Activated effector memory CD4-positive, alpha-beta T cell treated with anti-CD3 and anti-CD28 coated beads, Interleukin-2, amount 50 U/mL, for 16 hours (primary cell): ENCODE data around the gene HYOU1.
A peak's percentile ranks its signal among the peaks of the same experiment; 100 is the strongest.
"Not testable (repeated sequence)": the region's sequence is repeated elsewhere in the genome, so short reads cannot be mapped to it uniquely, and the experiment has no call there.

Experiments used
- DNase-seq: peaks from one replicate; pipeline ENCODE4 v3.0.0-alpha.2; 2020

Gene HYOU1

DNA sequence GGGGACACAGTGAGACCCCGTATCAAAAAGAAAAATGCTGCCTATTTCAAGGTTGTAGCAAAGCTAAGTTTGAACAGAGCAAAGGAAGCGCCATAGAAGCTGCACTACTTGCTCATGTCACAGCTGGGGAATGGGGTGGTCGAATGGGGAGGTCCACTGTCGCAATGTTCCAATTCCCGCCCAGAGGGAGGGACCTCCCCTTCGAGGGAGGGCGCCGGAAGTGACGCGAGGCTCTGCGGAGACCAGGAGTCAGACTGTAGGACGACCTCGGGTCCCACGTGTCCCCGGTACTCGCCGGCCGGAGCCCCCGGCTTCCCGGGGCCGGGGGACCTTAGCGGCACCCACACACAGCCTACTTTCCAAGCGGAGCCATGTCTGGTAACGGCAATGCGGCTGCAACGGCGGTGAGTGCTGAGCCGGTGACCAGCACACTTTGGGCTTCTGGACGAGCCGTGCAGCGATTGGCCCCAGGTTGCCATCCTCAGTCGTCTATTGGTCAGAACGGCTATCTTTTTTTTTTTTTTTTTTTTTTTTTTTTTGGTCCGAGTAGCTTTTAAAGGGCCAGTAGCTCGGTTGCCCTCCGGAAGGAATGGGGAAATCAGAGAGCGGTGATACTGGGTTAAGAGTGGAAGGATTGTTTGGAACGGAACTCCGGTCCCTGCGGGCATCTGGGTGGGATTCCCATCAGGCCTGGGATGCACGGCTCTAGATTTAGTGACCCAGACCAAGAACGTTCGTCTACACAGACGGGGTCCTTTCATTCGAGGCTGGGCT, 27.8 kb upstream of the HYOU1 start, which contains the start of gene HMBS:
Gene HMBS (plus strand): TSS at position 219 of the 774 bp plus-strand sequence. CDS start 153 bp downstream, at position 372.
- DNase-seq = peak; percentile 96

DNA sequence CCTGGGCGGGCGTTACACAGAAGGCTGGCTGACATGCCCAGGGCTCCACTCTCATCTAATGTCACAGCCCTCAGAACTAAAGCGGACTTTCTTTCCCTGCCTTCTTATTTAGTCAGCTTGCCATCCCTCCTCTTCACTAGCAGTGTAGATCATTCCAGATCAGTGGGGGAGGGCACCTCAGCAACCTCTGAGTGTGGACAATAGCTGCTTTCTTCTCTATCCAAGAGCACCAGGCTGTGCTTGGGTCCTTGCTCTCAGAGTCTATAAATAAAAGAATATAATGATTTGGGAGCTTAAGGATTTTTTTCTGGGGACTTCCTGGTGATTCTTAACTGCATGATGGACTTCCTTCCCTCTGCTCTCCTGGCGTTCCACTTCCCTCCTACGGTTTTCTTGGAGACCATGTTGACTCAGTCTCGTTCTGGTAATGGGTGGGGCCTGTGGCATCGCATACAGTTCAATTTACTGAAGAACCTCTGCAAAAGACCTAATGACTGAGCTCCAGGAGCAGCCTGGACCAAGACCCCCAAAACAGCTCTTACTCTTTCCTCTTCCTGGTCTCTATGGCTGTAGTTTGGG, 24.8 kb upstream of the HYOU1 start:
- no peak for DNase-seq

DNA sequence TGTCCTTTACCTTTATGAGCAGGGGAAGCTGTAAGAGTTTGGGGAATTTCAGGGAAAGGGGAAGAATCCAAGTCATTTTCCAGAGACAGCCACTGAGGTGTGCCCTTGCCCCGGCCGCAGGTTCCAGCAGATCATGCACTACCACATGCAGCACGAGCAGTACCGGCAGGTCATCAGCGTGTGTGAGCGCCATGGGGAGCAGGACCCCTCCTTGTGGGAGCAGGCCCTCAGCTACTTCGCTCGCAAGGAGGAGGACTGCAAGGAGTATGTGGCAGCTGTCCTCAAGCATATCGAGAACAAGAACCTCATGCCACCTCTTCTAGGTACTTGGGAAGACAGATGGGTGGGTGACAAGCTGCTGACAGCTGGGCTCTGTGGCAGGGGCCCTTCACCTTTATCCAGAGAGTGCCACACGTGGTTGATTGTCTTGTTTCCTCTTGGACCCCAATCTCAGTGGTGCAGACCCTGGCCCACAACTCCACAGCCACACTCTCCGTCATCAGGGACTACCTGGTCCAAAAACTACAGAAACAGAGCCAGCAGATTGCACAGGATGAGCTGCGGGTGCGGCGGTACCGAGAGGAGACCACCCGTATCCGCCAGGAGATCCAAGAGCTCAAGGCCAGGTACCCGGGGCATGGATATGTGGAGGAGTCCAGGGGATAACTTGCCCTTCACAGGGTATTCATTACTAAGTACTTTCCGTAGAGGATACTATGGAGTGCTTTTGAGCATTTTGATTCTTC, 21.8 kb upstream of the HYOU1 start:
- no peak for DNase-seq

DNA sequence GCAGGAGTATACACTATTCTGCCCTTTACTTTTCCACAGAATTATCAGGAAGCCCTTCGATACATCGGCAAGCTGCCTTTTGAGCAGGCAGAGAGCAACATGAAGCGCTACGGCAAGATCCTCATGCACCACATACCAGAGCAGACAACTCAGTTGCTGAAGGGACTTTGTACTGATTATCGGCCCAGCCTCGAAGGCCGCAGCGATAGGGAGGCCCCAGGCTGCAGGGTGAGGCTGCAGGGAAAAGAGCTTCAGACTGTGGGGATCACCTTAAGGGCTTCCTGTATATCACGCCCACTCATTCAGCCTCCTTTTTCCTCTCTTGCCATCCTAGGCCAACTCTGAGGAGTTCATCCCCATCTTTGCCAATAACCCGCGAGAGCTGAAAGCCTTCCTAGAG, 20.8 kb upstream of the HYOU1 start:
- no peak for DNase-seq

DNA sequence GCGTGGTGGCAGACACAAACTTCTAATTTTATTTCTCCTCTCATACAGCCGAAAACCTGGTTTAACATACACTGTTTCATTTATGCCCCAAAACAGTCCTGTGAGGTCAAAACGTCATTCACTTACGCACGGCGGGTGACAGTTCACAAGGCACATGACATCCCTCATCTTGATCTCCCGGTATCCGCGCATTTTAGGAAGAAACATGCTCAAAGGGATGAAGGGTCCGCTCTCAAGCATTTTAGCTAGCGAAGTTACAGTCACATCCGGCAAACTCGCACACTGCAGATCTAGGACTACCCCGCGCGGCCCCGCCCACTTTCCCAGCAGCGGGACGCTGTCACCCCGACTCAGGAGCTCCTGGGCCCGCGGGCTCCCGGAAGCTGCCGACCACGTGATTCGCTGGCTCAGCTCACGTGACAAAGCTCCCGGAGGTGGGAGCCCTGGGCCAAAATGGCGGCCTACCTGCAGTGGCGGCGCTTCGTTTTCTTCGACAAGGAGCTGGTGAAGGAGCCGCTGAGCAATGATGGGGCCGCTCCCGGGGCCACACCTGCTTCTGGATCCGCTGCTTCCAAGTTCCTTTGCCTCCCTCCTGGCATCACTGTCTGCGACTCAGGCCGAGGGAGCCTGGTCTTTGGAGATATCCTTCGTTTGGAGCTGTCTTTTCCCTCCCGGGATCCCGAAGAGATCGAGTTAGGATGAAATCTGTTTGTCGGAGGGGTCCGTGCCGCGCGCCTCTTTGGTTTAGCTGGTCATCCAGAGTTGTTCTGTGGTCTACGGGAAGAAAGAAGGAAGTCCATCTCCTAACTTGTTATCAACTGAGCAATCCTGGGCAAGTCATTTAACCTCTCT, 10.6 kb upstream of the HYOU1 start, which contains the start of gene VPS11:
Gene VPS11 (plus strand): TSS at position 448 of the 852 bp plus-strand sequence. CDS start 6 bp downstream, at position 454.
- DNase-seq = peak; percentile 99

DNA sequence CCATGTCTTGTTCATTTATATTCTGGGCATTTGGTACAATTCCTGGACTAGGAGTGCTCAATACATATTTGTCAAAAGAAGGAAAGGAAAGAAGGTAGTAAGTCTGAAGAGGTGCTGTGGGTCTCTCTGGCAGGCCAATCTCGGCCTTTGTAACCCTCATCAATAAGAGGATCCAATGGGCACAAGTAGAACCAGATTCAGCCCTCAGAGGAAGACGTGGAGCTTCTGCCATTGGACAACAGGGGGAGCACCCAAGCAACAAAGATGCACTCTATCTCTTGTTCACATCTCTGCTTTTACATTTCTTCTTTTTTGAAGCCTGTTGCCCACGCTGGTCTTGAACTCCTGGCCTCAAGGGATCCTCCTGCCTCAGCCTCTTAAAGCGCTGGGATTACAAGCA, 8.4 kb upstream of the HYOU1 start:
- DNase-seq = peak; percentile 74

DNA sequence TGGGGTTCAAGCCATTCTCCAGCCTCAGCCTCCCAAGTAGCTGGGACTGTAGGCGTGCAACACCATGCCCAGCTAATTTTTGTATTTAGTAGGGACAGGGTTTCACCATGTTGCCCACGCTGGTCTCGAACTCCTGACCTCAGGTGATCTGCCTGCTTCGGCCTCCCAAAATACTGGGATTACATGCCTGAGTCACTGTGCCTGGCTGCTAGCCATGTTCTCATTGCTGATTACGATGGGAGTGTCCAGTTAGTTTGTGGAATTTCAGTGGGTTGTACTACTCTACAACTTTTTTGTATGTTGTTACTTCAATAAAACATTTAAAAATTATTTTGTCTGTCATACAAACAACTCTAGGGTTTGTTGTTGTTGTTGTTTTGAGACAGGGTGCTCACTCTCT, 5.8 kb upstream of the HYOU1 start:
- no peak for DNase-seq

DNA sequence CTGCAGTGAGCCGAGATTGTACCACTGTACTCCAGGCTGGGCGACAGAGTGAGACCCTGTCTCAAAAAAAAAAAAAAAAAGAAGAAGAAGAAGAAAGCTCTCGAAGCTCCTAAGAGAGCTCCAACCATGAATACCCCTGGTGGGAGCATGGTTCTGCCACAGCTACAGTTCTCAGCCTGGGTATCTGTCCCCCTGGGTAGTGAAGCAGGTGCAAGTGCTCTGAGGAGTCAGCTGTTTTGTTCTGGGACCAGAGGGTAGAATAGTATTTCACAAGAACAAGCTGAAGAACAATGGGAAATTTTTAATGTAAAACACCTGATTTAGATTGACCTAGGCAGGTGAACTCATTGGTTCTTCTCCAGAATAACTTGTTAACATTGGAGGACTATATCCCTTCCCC, 4.3 kb upstream of the HYOU1 start:
- DNase-seq = no peak

DNA sequence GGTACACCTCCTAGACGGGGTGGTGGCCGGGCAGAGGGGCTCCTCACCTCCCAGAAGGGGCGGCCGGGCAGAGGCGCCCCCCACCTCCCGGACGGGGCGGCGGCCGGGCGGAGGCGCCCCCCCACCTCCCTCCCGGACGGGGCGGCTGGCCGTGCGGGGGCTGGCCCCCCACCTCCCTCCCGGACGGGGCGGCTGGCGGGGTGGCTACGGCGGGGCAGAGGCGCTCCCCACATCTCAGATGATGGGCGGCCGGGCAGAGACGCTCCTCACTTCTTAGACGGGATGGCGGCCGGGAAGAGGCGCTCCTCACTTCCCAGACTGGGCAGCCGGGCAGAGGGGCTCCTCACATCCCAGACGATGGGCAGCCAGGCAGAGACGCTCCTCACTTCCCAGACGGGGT, 2.1 kb upstream of the HYOU1 start:
- not testable (repeated sequence) for DNase-seq

DNA sequence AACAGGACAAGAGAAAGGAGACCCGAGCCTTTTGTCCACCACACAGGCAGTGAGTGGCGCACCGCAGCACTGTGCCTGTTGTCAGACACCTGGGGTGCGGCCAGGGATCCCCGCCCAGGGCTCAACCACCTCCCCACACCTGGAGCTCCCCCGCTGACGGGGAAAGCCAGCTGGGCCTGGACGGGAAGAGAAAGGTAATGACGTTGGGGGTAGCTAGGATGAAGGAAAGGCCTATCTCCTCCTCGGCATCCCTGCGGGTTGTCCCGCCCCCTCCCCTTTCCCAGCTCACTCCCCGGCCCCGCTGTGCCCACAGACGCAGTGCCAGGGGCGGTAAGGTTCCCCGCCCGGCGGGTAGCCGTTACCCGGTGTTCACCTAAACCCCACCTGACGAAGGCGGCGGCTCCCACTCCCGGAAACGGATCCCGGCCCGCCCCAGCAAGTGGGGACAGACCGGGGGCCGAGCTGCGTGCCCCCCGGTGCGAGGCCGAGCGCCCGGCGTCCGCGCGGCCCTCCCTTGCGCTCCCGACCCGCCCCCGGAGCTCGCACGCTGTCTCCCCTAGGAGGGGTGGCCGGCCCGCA, 495 bp downstream of the HYOU1 start:
- peak; percentile 86 for DNase-seq

DNA sequence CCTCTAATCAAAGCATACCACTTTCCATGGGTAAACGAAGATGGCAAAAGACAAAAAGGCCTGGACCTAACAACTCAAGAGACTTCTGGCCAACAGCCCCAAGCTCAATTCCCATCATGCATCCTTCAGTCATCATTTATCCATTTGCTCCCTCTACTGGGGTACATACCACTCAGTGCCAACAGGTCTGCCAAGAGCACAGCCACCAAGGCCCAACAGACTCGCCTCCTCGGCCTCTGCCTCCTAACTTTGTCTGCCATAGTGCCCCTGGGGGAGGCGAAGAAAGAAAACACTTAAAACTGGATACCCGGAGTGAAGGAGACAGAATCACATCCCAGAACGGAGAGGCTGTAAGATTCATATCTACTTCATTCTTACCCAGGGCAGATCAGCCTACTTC, 1.1 kb downstream of the HYOU1 start:
- DNase-seq = peak; percentile 65

DNA sequence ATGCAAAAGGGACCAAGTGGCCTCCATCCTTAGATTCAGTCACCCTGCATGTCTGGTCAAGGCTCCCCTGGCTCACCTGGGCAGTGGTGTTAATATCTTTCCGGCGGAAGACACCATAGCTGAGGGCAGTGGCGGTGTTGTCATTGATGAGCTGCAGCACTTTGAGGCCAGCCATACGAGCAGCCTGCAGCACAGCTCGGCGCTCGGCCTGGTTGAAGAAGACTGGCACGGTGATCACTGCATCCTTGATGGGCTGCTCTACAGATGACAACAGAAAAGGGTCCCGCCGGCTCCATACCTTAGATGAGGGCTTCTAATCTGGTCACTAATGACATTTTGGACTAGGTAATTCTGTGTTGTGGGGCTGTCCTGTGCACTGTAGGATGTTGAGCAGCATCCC, 2.6 kb downstream of the HYOU1 start:
- no peak for DNase-seq

DNA sequence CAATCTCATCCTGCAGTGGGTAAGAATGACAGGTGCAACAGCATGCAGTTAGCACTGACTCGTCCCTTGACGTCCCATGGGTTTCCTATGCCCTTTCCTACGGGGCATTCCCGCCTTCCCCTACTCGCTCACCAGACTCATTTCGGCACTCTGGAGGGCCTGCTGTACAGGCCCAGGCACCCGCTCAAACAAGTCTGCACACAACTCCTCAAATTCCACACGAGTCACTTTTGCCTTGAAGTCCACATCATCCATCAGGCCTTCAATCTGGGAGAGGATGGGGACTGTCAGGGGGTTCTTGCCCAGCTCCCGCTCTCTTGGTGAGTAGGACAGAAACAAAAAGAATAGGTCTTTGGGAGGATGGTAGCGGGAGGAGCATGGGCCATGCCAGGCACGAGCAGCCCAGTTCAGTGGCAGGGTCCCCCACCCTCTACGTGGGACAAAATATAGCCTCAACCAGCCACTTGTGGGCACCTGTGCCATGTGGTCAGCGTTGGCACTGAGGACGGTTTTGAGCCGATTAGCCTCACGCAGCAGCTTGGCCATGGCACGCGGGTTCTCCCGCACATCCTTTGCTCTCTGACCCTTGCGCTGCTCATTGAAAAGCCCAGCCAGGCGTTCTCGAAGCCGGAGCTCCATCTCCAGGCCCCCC, 4.7 kb downstream of the HYOU1 start:
- no peak for DNase-seq

DNA sequence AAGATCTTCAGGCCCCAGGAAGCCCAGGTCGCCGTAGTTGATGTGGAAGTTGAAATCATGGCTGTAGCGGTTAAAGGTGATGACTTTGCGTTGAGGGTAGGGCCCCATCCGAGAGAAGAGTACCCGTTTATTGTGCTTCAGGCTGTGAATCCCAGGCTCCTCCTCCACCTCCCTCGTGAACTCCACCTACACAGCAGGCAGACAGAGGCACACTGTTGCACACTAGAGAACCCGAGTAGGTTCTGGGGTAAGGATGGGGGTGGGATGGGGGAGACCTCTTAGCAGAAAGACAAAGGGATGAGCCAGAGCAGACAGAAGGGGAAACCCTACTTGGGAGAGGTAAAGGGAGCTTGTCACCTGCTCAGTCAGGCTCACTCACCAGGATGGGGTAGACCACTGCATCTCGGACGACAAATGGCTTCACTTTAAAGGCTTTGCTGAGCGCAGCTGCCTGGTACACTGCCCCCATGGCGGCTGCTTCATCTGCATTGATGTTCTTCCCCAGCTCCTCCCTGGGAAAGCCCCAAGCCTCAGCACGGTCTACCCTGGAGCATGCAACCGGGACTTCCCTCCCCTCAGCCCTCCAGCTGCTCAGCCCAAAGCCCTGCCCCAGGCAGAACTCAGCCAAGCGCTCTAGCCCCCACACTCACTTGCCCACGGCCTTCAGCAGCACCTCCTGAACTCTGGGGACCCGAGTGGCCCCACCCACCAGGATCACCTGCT, 5.4 kb downstream of the HYOU1 start:
- DNase-seq = peak; percentile 81

DNA sequence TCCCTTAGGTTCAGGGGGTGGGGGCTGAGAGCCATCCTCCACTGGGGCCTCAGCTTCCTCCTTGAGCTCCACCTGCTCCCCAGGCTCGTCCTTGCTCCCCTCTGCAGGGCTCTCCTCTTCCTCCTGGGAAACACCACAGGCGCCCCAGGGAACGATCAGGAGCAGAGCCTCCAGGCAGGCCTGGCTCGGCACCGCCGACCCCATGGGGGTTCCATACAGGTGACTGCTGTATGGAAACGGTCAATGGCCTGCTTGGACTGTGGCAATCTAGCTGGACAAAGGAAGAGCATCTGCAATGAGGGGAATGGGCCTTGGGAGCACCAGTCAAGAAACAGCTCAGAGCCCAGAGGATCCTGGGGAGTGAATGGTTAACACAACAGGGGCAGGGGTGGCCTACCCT, 7.9 kb downstream of the HYOU1 start:
- no peak for DNase-seq

DNA sequence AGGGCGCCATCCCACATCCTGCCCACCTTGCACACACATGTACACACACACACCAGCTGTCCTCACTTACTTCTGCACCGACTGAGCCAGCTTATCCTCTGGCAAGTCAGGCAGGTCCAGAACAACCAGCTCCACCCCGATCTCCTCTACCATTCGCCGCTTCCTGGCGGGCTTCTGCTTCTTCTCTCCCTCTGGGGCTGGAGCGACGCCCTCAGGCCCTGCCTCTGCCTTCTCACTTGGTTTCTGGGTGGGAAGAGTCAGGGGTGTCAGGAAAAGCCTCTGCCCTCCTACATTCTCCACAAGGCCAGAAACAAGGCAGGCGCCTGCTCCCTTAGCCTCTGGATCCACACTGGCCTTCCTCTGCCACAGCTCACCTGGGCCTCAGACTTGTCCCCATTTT, 8.4 kb downstream of the HYOU1 start:
- no peak for DNase-seq

DNA sequence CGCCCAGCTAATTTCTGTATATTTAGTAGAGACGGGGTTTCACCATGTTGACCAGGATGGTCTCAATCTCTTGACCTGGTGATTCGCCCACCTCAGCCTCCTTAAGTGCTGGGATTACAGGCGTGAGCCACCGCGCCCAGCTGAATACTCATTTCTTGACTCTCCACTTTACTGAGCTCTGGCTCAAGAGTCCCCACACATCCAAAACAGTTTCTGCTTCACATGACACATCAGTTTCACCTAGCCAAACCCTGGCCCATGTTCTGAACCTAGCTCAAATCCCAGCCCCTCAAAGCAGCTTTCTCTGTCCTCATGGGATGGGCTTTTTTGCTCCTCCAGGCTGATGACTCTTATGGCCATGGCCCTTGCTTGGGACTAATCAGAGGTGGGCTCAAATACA, 9.8 kb downstream of the HYOU1 start:
- no peak for DNase-seq

DNA sequence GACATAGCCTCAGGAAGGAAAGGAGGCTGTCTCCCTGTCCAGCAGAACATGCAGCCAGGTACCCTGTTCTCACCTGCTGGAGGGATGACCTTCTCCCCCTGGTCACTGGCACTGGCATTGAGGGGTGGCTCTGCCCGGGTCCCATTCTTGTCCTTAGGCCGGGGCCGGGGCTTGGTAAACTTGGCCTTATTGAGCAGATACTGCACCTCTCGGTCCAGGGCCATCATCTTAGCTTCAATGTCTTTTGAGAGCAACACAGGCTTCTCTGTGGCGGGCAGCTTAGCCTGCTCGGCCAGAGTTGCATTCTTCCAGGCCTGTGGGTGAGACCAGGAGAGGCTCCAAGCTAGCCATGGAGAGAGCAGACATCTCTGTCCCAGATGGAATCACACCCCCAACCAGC, 10.5 kb downstream of the HYOU1 start:
- DNase-seq = no peak

DNA sequence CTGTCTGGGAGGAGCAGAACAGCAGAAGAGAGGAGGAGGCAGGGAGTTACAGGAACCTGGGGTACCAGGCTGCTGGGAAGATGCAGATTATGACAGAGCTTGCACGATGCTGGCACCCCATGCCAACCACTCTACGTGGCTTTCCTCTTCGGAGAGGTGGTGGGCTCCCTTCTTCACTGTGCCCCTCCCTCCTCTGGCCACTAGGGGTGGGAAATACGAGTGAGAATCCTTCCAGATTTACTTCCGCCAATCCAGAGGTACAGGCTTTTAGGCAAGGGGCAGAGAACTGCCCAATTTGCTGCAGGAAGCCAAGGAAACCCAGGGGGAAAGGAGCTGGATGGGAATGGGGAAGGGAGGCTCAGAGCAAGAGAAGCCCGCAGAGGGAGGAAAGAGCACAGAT, 12.3 kb downstream of the HYOU1 start:
- no peak for DNase-seq

DNA sequence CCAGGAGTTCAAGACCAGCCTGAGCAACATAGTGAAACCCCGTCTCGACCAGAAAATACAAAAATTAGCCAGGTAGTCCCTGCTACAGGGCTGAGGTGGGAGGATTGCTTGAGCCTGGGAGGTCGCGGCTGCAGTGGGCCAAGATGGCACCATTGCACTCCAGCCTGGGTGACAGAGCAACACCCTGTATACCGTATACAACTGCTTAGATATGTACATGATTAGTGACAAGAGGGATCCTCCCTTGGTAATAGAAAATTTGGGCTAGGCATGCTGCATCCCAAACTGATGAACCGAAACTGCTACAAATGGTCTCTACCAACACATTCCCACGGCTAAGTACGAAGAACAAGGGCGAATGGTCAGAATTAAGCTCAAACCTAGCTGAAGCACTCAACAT, 14.1 kb downstream of the HYOU1 start:
- no peak for DNase-seq

DNA sequence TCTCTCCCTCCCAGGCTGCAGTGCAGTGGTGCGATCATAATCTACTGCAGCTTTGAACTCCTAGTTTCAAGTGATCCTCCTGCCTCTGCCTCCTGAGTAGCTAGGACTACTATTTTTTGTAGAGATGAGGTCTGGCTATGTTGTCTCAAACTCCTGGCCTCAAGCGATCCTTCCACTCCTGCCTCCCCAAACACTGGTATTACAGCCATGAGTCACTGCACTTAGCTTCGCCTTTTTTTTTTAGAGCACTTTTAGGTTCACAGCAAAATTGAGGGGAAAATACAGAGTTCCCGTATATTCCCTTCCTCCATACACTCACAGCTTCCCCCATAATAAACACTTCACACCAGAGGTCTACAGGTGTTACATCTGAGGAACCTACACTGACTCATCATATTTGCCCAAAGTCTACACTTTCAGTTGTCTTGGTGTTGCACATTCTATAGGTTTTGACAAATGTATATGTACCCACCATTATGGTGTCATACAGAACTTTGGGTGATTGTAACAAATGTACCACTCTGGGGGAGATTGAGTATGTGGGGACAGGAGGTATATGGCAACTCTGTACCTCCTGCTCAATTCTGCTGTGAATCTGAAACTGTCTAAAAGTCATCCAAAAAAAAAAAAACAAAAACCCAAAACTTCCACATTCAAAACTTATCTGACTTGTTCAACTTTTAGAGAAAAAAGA, 15.0 kb downstream of the HYOU1 start:
- DNase-seq = no peak
